ENCODE data around the gene NIN.

GRCh38 chr14:50814161-50814560 lies 16.8 kb downstream of the NIN start:
- no peak for TF ChIP-seq CTCF (IDR thresholded peaks at IDR 0.05)
- TF ChIP-seq POLR2A (IDR thresholded peaks at IDR 0.05): no peak

Data from right lobe of liver (tissue), 4 donors.